SK-N-SH treated with all-trans-retinoic acid at 6 μM for 48 hours (cell line): ENCODE measurements around the gene VPS35L.

ENCODE experiments used
- ATAC-seq: fragments of 200-7000 bp; cut with Tn5 transposase; 3 replicates; pipeline ENCODE4 v1.9.1; 2020; ENCODE audit warnings: mild to moderate bottlenecking, moderate library complexity
- BACH2 ChIP-seq: fragments of 250-450 bp; sonication (Bioruptor Pico); IDR thresholded peaks from 2 replicates; pipeline ENCODE4 v1.9.0; 2021; ENCODE audit warnings: mild to moderate bottlenecking, borderline replicate concordance
- CSDC2 ChIP-seq: fragments of 250-450 bp; sonication (Bioruptor Pico); IDR thresholded peaks from 2 replicates; pipeline ENCODE4 v1.5.0; 2020; ENCODE audit warnings: mild to moderate bottlenecking, moderate library complexity
- ESRRG ChIP-seq: fragments of 250-450 bp; sonication (Bioruptor Pico); IDR thresholded peaks from 2 replicates; pipeline ENCODE4 v1.6.1; 2021; ENCODE audit warnings: mild to moderate bottlenecking
- GLIS3 ChIP-seq: fragments of 250-450 bp; sonication (Bioruptor Pico); IDR thresholded peaks from 2 replicates; pipeline ENCODE4 v1.5.0; 2020; ENCODE audit warnings: mild to moderate bottlenecking, moderate library complexity
- ISL1 ChIP-seq: fragments of 250-450 bp; sonication (Bioruptor Pico); IDR thresholded peaks from 2 replicates; pipeline ENCODE4 v2.1.2; 2022; ENCODE audit warnings: mild to moderate bottlenecking, moderate library complexity
- OSR1 ChIP-seq: fragments of 250-450 bp; sonication (Bioruptor Pico); IDR thresholded peaks from 2 replicates; pipeline ENCODE4 v1.8.0; 2022; ENCODE audit warnings: moderate library complexity, mild to moderate bottlenecking, inconsistent platforms
- RARB ChIP-seq: fragments of 250-450 bp; sonication (Bioruptor Pico); IDR thresholded peaks from 2 replicates; pipeline ENCODE4 v1.8.0; 2021; ENCODE audit warnings: mild to moderate bottlenecking, moderate library complexity
- SNAI2 ChIP-seq: fragments of 250-450 bp; sonication (Bioruptor Pico); IDR thresholded peaks from 2 replicates; pipeline ENCODE4 v1.5.0; 2020; ENCODE audit warnings: mild to moderate bottlenecking, moderate library complexity
- TCF4 ChIP-seq: fragments of 250-450 bp; sonication (Bioruptor Pico); IDR thresholded peaks from 2 replicates; pipeline ENCODE4 v1.8.0; 2021; ENCODE audit warnings: mild to moderate bottlenecking, moderate library complexity, borderline replicate concordance
- TOX ChIP-seq: fragments of 250-450 bp; sonication (Bioruptor Pico); IDR thresholded peaks from 2 replicates; pipeline ENCODE4 v1.8.0; 2021; ENCODE audit warnings: mild to moderate bottlenecking, moderate library complexity, borderline replicate concordance
- ZC3H10 ChIP-seq: fragments of 250-450 bp; sonication (Bioruptor Pico); IDR thresholded peaks from 2 replicates; pipeline ENCODE4 v1.5.1; 2021; ENCODE audit warnings: mild to moderate bottlenecking, moderate library complexity
- ZFP30 ChIP-seq: fragments of 450-650 bp; formaldehyde crosslinking; IDR thresholded peaks from 2 replicates; pipeline ENCODE4 v1.5.0; 2022; ENCODE audit warnings: mild to moderate bottlenecking, moderate library complexity
- ZNF70 ChIP-seq: fragments of 450-650 bp; formaldehyde crosslinking; IDR thresholded peaks from 2 replicates; pipeline ENCODE4 v1.5.0; 2020; ENCODE audit warnings: mild to moderate bottlenecking, moderate library complexity
- ZNF8 ChIP-seq: fragments of 450-650 bp; formaldehyde crosslinking; IDR thresholded peaks from 2 replicates; pipeline ENCODE4 v1.5.0; 2020; ENCODE audit warnings: mild to moderate bottlenecking, moderate library complexity
- TF ChIP-seq, protein P1 (sequence below): fragments of 250-450 bp; sonication (Bioruptor Pico); IDR thresholded peaks from 2 replicates; pipeline ENCODE4 v1.8.0; 2020; ENCODE audit warnings: mild to moderate bottlenecking, moderate library complexity, borderline replicate concordance
- TF ChIP-seq, protein P2 (sequence below): fragments of 250-450 bp; sonication (Bioruptor Pico); IDR thresholded peaks from 2 replicates; pipeline ENCODE4 v1.5.1; 2021; ENCODE audit warnings: mild to moderate bottlenecking, moderate library complexity
- TF ChIP-seq, protein P3 (sequence below): fragments of 250-450 bp; sonication (Bioruptor Pico); IDR thresholded peaks from 2 replicates; pipeline ENCODE4 v1.5.0; 2020; ENCODE audit warnings: mild to moderate bottlenecking, moderate library complexity
- TF ChIP-seq, protein P4 (sequence below): fragments of 250-450 bp; sonication (Bioruptor Pico); IDR thresholded peaks from 2 replicates; pipeline ENCODE4 v1.5.1; 2020; ENCODE audit warnings: low read depth, mild to moderate bottlenecking, moderate library complexity

VPS35L gene

DNA sequence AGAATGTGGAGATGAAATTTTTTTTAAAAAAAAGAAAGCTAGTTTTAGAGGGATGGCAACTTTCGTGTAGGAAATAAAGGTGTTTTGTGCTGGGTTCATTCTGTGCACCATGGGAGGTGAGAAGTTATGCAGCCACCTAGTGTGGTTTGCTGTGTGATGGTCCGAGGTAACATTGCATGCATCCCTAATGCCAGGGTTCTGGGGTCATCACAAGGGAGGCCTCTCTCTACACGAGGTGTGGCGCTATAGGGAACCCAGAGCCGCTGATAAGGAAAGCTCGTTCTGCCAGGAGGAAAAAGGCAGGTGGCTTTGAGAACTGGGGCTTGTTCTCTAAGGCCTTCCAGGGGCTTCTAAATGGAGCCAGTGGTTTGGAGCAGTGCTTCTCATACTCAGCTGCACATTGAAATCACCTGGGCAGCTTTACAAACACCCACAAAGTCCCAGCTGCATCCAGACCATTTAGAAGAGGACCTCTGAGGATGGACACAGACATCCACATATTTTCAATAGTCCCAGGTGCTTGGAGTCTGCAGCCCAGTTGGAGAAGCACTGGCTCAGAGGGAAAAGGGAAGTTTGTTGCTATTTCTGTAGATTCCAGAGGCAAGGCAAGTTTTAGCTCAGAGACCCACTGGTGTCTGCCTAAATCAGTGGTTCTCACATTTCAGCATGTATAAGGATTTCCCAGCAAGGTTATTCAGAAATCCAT is 43.5 kb downstream of the VPS35L start:
- no peak for ATAC-seq
- TF ChIP-seq, protein P1, sequence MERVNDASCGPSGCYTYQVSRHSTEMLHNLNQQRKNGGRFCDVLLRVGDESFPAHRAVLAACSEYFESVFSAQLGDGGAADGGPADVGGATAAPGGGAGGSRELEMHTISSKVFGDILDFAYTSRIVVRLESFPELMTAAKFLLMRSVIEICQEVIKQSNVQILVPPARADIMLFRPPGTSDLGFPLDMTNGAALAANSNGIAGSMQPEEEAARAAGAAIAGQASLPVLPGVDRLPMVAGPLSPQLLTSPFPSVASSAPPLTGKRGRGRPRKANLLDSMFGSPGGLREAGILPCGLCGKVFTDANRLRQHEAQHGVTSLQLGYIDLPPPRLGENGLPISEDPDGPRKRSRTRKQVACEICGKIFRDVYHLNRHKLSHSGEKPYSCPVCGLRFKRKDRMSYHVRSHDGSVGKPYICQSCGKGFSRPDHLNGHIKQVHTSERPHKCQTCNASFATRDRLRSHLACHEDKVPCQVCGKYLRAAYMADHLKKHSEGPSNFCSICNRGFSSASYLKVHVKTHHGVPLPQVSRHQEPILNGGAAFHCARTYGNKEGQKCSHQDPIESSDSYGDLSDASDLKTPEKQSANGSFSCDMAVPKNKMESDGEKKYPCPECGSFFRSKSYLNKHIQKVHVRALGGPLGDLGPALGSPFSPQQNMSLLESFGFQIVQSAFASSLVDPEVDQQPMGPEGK (CRISPR knock-in tag) = no peak
- TF ChIP-seq ZFP30 (CRISPR knock-in tag) (no peak), ZNF8 (CRISPR knock-in tag) (no peak), RARB (CRISPR knock-in tag) (no peak), OSR1 (CRISPR knock-in tag) (no peak), ZNF70 (no peak), ESRRG (no peak), TOX (CRISPR knock-in tag) (no peak)
- TF ChIP-seq, protein P2, sequence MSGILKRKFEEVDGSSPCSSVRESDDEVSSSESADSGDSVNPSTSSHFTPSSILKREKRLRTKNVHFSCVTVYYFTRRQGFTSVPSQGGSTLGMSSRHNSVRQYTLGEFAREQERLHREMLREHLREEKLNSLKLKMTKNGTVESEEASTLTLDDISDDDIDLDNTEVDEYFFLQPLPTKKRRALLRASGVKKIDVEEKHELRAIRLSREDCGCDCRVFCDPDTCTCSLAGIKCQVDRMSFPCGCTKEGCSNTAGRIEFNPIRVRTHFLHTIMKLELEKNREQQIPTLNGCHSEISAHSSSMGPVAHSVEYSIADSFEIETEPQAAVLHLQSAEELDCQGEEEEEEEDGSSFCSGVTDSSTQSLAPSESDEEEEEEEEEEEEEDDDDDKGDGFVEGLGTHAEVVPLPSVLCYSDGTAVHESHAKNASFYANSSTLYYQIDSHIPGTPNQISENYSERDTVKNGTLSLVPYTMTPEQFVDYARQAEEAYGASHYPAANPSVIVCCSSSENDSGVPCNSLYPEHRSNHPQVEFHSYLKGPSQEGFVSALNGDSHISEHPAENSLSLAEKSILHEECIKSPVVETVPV (CRISPR knock-in tag) = no peak

DNA sequence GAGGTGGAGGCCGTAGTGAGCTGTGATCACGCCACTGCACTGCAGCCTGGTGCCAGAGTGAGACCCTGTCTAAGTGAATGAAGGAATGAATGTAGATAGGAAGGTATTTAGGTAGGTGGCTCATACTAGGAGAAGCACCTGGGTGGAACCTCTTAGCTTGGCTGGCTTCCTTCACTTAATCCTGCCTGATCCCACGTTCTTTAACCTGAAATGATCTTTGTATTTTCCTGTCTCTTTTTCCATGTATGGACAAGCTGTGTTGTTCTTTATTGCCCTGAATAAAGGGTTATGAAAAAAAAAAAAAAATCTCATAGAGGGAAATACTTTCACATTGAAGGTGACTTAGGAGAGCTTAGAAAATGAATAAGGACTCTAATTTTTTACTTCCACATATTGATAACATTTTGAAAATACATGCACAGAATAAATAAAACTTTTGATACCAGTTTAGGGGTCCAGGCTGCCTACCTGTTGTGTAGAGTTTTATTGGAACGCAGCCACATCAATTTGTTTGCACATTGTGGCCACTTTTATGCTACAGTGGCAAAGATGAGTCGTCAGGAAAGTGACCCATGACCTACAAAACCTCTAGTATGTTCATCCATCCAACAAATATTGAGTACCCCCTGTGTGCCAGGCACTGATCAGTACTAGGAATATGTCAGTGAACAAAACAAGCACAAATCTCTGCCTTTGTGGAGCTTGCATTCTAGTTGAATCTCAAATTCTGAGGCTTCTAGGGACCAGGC is 44.6 kb downstream of the VPS35L start:
- ATAC-seq = no peak
- no peak for TF ChIP-seq ISL1 (CRISPR knock-in tag)
- no peak for TF ChIP-seq ZC3H10 (CRISPR knock-in tag)
- TF ChIP-seq, protein P2 (CRISPR knock-in tag) = no peak
- no peak for TF ChIP-seq RARB (CRISPR knock-in tag)
- TF ChIP-seq GLIS3 (CRISPR knock-in tag) = no peak
- TF ChIP-seq TCF4 (CRISPR knock-in tag) = no peak

DNA sequence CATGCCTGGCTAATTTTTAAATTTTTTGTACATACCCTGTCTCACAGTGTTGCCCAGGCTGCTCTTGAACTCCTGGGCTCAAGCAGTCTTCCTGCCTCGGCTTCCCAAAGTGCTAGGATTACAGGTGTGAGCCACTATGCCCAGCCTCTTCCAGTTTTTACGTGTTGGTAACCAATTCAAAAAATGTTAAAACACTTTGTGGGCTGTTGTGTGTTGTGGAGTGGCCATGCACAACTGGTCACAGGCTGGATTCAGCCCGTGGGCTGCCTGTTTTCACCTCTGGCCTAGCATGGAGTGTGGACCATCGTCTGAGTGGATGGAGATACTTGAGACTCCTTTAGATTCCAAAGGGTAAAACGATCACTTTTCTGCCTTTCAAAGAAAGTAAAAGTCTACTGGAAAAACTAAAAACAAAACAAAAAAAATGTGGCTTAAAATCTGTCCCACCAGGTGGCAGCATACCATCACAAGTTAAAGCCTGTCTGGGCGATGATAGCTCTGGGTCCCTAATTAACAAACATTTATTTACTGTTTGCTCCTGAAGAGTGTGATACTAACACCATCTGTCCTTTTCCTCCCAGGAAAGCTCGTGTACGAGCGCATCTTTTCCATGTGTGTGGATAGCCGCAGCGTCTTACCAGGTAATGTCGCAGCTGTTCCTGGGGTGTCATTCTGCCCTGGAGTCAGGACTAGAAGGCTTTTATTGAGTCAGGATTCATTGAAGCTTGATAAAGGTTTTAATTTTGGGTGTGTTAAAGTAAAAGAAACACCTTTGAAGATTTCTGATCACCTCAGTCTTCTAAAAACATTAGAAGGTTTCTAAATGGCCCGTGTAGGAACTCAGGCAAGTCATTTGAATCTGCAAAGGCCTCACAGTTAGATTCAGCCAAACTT is 45.8 kb downstream of the VPS35L start:
- TF ChIP-seq GLIS3 (CRISPR knock-in tag) (no peak), ISL1 (CRISPR knock-in tag) (no peak), BACH2 (CRISPR knock-in tag) (no peak), SNAI2 (no peak), CSDC2 (CRISPR knock-in tag) (no peak), ZNF70 (no peak), ZFP30 (CRISPR knock-in tag) (no peak)
- TF ChIP-seq, protein P3, sequence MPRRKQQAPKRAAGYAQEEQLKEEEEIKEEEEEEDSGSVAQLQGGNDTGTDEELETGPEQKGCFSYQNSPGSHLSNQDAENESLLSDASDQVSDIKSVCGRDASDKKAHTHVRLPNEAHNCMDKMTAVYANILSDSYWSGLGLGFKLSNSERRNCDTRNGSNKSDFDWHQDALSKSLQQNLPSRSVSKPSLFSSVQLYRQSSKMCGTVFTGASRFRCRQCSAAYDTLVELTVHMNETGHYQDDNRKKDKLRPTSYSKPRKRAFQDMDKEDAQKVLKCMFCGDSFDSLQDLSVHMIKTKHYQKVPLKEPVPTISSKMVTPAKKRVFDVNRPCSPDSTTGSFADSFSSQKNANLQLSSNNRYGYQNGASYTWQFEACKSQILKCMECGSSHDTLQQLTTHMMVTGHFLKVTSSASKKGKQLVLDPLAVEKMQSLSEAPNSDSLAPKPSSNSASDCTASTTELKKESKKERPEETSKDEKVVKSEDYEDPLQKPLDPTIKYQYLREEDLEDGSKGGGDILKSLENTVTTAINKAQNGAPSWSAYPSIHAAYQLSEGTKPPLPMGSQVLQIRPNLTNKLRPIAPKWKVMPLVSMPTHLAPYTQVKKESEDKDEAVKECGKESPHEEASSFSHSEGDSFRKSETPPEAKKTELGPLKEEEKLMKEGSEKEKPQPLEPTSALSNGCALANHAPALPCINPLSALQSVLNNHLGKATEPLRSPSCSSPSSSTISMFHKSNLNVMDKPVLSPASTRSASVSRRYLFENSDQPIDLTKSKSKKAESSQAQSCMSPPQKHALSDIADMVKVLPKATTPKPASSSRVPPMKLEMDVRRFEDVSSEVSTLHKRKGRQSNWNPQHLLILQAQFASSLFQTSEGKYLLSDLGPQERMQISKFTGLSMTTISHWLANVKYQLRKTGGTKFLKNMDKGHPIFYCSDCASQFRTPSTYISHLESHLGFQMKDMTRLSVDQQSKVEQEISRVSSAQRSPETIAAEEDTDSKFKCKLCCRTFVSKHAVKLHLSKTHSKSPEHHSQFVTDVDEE (CRISPR knock-in tag) = no peak
- TF ChIP-seq, protein P4, sequence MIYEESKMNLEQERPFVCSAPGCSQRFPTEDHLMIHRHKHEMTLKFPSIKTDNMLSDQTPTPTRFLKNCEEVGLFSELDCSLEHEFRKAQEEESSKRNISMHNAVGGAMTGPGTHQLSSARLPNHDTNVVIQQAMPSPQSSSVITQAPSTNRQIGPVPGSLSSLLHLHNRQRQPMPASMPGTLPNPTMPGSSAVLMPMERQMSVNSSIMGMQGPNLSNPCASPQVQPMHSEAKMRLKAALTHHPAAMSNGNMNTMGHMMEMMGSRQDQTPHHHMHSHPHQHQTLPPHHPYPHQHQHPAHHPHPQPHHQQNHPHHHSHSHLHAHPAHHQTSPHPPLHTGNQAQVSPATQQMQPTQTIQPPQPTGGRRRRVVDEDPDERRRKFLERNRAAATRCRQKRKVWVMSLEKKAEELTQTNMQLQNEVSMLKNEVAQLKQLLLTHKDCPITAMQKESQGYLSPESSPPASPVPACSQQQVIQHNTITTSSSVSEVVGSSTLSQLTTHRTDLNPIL = no peak
- ATAC-seq = peak; percentile 40
